Endodermal cell (in vitro differentiated cells): ENCODE data around the gene EFCAB11. TPM values are rescaled to one million over a fixed set of nuclear protein-coding genes. Genes with fewer than 3 reads are reported as not detected.

Experiments
- DNase-seq: peaks from one replicate; pipeline ENCODE4 v3.0.0-alpha.2; 2017
- H3K27ac ChIP-seq: 2 replicates; pipeline ENCODE4 v1.5.1; 2013; ENCODE audit warnings: mild to moderate bottlenecking, low read depth, low read length, moderate library complexity
- H3K27me3 ChIP-seq: 2 replicates; pipeline ENCODE4 v1.6.1; 2013; ENCODE audit warnings: mild to moderate bottlenecking, low read length, moderate library complexity; ENCODE audit not compliant: insufficient read depth, control insufficient read depth, poor library complexity, severe bottlenecking
- H3K36me3 ChIP-seq: 2 replicates; pipeline ENCODE4 v1.7.0; 2013; ENCODE audit warnings: mild to moderate bottlenecking, low read length, moderate library complexity; ENCODE audit not compliant: control insufficient read depth, insufficient read depth
- H3K4me1 ChIP-seq: one replicate; pipeline ENCODE4 v1.7.0; 2013; ENCODE audit warnings: low read length; ENCODE audit not compliant: control insufficient read depth, insufficient read depth
- H3K4me3 ChIP-seq: 2 replicates; pipeline ENCODE4 v1.5.1; 2013; ENCODE audit warnings: mild to moderate bottlenecking, low read length, moderate library complexity
- H3K9ac ChIP-seq: 2 replicates; pipeline ENCODE4 v1.6.1; 2013; ENCODE audit warnings: mild to moderate bottlenecking, low read length, moderate library complexity; ENCODE audit not compliant: poor library complexity, severe bottlenecking; ENCODE audit errors: extremely low read depth
- H3K9me3 ChIP-seq: 2 replicates; pipeline ENCODE4 v1.6.1; 2013; ENCODE audit warnings: mild to moderate bottlenecking, low read length, moderate library complexity; ENCODE audit not compliant: control insufficient read depth
- H3K27ac Mint-ChIP-seq: 2 replicates; pipeline ENCODE4 v1.8.0; 2020; ENCODE audit warnings: mixed read lengths
- H3K27me3 Mint-ChIP-seq: 2 replicates; pipeline ENCODE4 v1.8.0; 2021; ENCODE audit warnings: mild to moderate bottlenecking, mixed read lengths; ENCODE audit not compliant: insufficient read depth
- H3K36me3 Mint-ChIP-seq: 2 replicates; pipeline ENCODE4 v1.8.0; 2020; ENCODE audit warnings: low read depth, mixed read lengths
- H3K4me1 Mint-ChIP-seq: 2 replicates; pipeline ENCODE4 v1.8.0; 2020; ENCODE audit warnings: mixed read lengths
- H3K4me3 Mint-ChIP-seq: 2 replicates; pipeline ENCODE4 v1.8.0; 2020; ENCODE audit warnings: mild to moderate bottlenecking, moderate library complexity, mixed read lengths
- H3K9me3 Mint-ChIP-seq: 2 replicates; pipeline ENCODE4 v1.8.0; 2020; ENCODE audit warnings: mild to moderate bottlenecking, mixed read lengths
- CTCF ChIP-seq: fragments of 200-600 bp; sonication (generic); conservative IDR thresholded peaks from 2 replicates; pipeline ENCODE4 v1.5.0; 2021; ENCODE audit warnings: antibody characterized with exemption, mild to moderate bottlenecking
- WGBS, 2 experiments: methylation state at CpG; one replicate each; pipeline versions ENCODE4 v1.1.5 to v1.1.7; 2013; ENCODE audit warnings: missing lambda C conversion rate in 2 of 2, mixed read lengths in 1 of 2; ENCODE audit not compliant: insufficient coverage in 1 of 2, insufficient read length in 1 of 2; 5-methylcytosine and 5-hydroxymethylcytosine counted together
- total RNA-seq, 2 donors: library from RNA; stranded (reverse); fragmentation: NEBNext Ultra II Directional in 1 of 2; extraction: Animal tissue kit (Norgen Biotek cat#: 25700) in 1 of 2; gene quantifications; 2 replicates in 1 of 2; 3 replicates in 1 of 2; pipeline ENCODE4 v1.2.1, GENCODE V29; 2021

The EFCAB11 gene
- total RNA-seq, 2 donors from 2014 or later: 23.8 to 47.6 TPM

- no peaks in the 10 kb centered on the region for H3K9me3 Mint-ChIP-seq
- H3K9ac ChIP-seq: no peak overlapping the region
- H3K9me3 ChIP-seq: no peaks in the 10 kb centered on the region
- no peak for TF ChIP-seq CTCF
- peaks cover 23% of the 10 kb centered on the region for H3K4me1 Mint-ChIP-seq
- no peaks in the 10 kb centered on the region for H3K4me1 ChIP-seq
- peaks cover 9% of the 10 kb centered on the region for H3K27me3 Mint-ChIP-seq
- no peak overlapping the region for H3K27ac ChIP-seq
- no peaks in the 10 kb centered on the region for H3K36me3 ChIP-seq
- no peaks in the 10 kb centered on the region for H3K36me3 Mint-ChIP-seq
- H3K4me3 ChIP-seq: no peak overlapping the region
- 87 to 94% methylated on average over 3 of the region's 3 CpGs for WGBS, 2 experiments
- DNase-seq: no peak
- no peak overlapping the region for H3K4me3 Mint-ChIP-seq
- no peak overlapping the region for H3K27ac Mint-ChIP-seq
- H3K27me3 ChIP-seq: no peaks in the 10 kb centered on the region
These were observed 183.3 kb downstream of the EFCAB11 start for GRCh38 chr14:89771251-89771650.

GRCh38 chr14:89767861-89768268, 186.7 kb downstream of the EFCAB11 start:
- no peak overlapping the region for H3K9ac ChIP-seq
- no peak overlapping the region for H3K27ac ChIP-seq
- H3K36me3 ChIP-seq: no peaks in the 10 kb centered on the region
- H3K4me1 ChIP-seq: no peaks in the 10 kb centered on the region
- TF ChIP-seq CTCF: peak; percentile 88
- H3K4me1 Mint-ChIP-seq: peaks cover 10% of the 10 kb centered on the region
- 47% methylated on average over 4 of the region's 4 CpGs; no CpG with 5 or more reads in 1 of the 2 experiments for WGBS, 2 experiments
- no peaks in the 10 kb centered on the region for H3K9me3 ChIP-seq
- H3K4me3 Mint-ChIP-seq: no peak overlapping the region
- H3K9me3 Mint-ChIP-seq: no peaks in the 10 kb centered on the region
- H3K27me3 ChIP-seq: no peaks in the 10 kb centered on the region
- DNase-seq: peak; percentile 79
- H3K27me3 Mint-ChIP-seq: peaks cover 4% of the 10 kb centered on the region
- H3K36me3 Mint-ChIP-seq: no peaks in the 10 kb centered on the region
- H3K4me3 ChIP-seq: no peak overlapping the region
- H3K27ac Mint-ChIP-seq: no peak overlapping the region

GRCh38 chr14:89767131-89767530, 187.4 kb downstream of the EFCAB11 start:
- Histone ChIP-seq H3K27ac (no peak overlapping the region), H3K9ac (no peak overlapping the region), H3K4me3 (no peak overlapping the region), H3K9me3 (no peaks in the 10 kb centered on the region), H3K27me3 (no peaks in the 10 kb centered on the region), H3K4me1 (no peaks in the 10 kb centered on the region), H3K36me3 (no peaks in the 10 kb centered on the region)
- H3K27ac Mint-ChIP-seq: no peak overlapping the region
- 29 to 57% methylated on average over 2 to 3 of the region's 3 CpGs for WGBS, 2 experiments
- H3K4me1 Mint-ChIP-seq: peaks cover 10% of the 10 kb centered on the region
- no peak overlapping the region for H3K4me3 Mint-ChIP-seq
- no peak for DNase-seq
- no peak for TF ChIP-seq CTCF
- peaks cover 1% of the 10 kb centered on the region for H3K27me3 Mint-ChIP-seq
- no peaks in the 10 kb centered on the region for H3K9me3 Mint-ChIP-seq
- H3K36me3 Mint-ChIP-seq: no peaks in the 10 kb centered on the region
